HG03520 (cell line): ENCODE data around the gene ADAM12.

Experiments used
- ATAC-seq: cut with Tn5 transposase; IDR thresholded peaks from one replicate; pipeline ENCODE4 v1.9.1; 2021; ENCODE audit warnings: mild to moderate bottlenecking, moderate library complexity; ENCODE audit not compliant: unreplicated experiment

Gene ADAM12

GRCh38 chr10:126324826-126325225 is 63.5 kb downstream of the ADAM12 start:
- no peak for ATAC-seq

GRCh38 chr10:126321440-126321839 is 66.8 kb downstream of the ADAM12 start:
- no peak for ATAC-seq

- no peak for ATAC-seq
These were observed 70.5 kb downstream of the ADAM12 start for GRCh38 chr10:126317751-126318150.

GRCh38 chr10:126315494-126316177 is 72.6 kb downstream of the ADAM12 start:
- no peak for ATAC-seq

DNA sequence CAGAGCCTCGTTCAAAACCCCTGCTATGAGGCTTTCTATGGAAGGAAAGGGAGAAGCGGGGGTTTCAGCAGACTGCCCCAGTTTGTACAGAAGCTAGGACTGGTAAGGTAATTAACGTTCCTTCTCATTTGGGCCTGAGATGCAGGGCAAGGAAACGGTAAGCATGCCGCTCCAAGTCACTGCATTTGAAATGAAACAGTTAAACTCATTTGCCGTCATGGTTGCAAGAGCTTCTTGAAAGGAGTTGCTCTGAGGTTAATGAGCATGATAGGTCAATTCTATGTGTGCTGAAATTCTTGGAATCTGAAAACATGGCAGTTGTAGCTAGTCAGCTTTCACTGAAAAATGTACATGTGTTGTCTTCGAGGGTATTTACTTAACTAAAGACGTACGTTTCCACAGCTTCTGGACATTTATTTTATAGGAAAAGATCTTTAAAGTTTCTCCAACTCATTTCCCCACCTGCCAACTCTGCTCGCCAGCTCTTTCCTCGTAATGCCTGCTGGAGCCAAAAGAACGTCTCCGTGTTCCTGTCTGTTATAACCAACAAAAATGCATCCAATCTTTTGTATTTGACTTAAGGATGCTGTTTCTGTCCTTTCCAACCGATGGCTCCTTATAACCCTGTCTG is 73.3 kb downstream of the ADAM12 start:
- no peak for ATAC-seq

DNA sequence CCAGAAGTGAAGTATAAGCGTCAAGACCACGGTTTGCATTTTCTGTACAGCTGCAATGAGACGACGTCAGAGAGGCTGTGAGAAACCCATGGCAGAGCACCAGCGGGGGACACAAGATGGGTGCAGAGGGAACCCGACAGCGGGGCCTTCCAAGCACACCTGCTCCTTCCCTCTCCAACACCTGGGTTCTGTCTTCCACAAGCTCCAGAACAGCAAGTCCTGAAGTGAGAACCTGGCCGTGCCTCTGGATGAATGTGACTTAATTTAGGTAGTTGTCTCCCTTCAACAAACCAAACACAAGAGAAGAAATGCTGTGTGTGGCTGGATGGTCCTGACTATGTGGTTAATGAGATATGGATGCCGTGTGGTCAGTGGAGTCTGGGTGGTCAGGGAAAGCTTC is 76.1 kb downstream of the ADAM12 start:
- ATAC-seq = no peak

DNA sequence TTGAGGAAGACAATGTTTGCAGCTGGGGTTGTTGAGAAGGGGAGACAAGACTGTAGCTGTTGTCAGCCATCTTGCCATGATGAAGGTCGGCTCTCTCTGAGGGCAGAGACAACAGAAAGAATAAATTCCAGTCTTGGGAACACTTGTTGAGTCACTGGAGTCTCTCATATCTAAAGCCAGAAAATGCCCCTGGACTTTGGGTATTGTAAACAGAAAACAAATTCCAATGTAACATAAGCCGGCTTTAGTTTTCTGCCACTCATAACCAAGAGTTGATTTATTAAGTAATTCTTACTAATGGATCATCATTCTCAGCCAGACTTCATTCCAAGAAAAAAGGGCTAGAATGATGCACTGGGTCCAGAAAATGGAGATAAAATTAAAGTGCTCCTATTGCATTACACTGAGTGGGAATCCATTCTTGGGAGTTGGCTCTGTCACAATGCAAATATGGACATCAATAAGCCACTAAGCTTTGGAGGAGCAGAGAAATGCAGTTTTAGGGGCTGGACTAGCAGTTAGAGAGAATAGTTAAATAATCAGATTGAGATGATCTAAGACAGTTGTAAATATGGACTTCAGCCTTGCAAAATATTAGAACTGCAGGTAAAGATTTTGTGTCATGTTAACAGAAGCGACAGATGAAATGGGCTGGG is 78.9 kb downstream of the ADAM12 start:
- no peak for ATAC-seq

GRCh38 chr10:126302826-126303665 is 85.2 kb downstream of the ADAM12 start:
- ATAC-seq = no peak

- ATAC-seq = no peak
These were observed 85.9 kb downstream of the ADAM12 start for GRCh38 chr10:126302476-126302756.

- ATAC-seq = no peak
These were observed 86.4 kb downstream of the ADAM12 start for GRCh38 chr10:126301701-126302475.

DNA sequence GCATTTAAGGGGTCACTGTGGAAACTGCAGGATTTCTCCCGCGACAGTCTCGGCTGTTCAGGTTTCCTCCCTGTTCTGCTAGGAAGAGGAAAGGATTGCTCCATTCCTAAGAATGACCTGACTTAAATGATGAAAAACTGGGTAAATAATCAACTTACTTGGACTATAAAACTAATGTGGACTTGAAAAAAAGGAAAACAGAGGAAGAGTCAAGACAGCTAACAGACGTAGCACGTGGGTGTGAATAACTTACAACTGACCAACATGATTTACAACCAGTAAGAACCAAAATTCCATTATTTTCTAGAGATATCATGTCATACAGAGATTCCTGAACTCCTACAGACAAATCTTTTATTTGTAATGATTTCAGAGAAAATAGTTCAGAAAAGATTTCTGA is 93.8 kb downstream of the ADAM12 start:
- no peak for ATAC-seq

DNA sequence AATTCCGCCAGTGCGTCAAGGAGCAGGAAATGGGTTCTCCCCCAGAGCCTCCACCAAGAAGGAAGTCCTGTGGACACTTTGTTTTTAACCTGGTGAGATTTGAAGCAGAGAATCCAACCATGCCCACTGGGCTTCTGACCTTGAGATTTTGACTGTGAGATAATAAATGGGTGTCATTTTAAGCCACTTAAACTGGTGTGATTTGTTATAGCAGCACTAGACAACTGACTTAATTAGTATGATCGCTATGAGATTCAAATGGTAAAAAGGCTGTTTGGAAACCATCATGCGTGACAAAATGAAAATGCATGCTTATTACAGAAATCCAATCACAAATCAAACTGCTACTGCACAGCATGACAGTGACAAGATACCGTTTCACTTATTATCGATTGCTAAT is 98.0 kb downstream of the ADAM12 start:
- ATAC-seq = no peak

- ATAC-seq = no peak
These were observed 99.5 kb downstream of the ADAM12 start for GRCh38 chr10:126288547-126289493.

DNA sequence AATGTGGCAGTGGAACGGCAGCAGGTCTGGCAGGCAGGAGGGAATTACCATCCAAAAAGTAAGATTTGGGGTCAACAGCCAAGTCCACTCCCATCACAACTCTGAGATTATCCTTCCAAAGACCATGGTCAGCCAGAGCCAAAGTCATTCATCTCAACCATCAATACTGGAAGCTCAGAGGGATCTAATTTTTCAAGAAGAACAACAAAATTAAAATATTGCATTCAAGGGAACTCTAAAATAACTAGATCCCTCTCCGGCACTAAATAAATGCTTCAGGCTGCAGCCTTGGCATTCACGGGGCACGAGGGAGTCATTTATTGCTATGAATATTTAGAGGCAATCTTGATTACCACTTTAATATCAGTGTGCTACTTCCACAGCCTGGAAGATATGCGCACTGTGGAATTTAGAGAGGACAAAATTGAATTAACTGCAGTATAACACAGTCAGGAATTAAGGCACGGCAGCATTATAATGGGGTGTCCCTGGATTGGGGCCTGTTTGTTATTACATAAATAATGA is 102.0 kb downstream of the ADAM12 start:
- no peak for ATAC-seq

- no peak for ATAC-seq
These were observed 105.0 kb downstream of the ADAM12 start for GRCh38 chr10:126283307-126283706.

DNA sequence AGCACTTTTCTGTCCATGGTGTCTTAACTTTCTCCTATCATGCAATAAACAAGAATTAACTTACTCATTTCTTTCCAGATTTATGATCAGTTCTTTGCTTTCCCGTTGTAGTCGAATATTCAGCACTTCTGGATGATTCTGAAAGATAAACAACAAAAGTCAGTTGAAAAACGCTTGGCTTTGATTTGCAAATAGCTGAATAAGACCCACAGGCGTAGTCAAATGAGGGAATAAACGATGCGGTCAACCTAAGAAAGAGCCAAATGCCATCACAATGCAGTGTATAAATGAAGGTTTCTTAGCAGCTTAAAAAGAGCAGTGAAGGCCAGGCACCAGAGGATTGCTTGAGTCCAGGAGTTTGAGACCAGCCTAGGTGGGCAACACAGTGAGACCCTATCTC is 109.4 kb downstream of the ADAM12 start:
- no peak for ATAC-seq

DNA sequence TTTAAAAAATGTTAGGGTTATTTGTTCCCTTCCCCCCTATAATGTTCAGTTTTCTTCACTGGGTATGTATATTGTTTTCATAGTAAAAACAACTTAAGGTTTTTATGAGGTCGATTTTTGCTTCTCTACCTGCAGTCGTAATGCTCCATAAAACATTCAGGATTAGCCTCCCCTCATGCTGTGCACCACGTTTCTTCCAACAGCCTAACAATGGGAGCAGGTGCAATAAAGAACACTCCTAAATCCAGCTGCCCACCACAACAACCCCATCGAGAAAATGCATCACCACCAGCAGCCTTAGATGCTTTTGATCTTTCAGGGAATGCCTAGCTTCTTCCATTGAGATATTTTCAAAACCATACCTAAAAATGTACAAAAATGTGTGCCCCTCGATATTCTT is 111.1 kb downstream of the ADAM12 start:
- no peak for ATAC-seq

DNA sequence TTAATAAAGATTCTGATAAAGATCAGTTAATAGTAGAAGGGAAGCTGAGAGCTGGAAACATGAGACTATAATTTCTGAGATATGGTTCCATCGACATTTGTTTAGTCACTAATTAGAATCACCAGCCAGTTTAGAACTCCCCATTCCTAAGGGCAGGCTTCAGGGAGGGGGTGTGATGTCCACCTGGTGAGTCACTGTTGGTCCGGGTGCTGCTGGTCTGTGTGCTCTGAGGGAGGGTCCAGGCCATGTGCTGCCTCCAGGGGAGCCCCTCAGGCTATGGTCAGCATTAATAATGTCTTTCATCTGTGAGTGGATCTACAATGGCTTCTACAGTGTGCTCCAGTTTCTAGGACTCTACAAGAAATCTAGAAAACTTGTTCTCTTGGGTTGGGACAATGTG is 115.8 kb downstream of the ADAM12 start:
- no peak for ATAC-seq

- ATAC-seq = no peak
These were observed 118.2 kb downstream of the ADAM12 start for GRCh38 chr10:126270111-126270510.
